Naive B cell (primary cell): ENCODE data around the gene EIF5. TPM values are rescaled to one million over a fixed set of nuclear protein-coding genes. Genes with fewer than 3 reads are reported as not detected.

Source experiments
- ATAC-seq, 2 donors: fragments of 150-1000 bp; cut with Tn5 transposase; 2 replicates each; pipeline ENCODE4 v1.10.0; 2021; ENCODE audit warnings: low read depth in 2 of 2, mild to moderate bottlenecking in 2 of 2, moderate library complexity in 2 of 2
- DNase-seq: peaks from one replicate; pipeline ENCODE4 v3.0.0; 2022
- H3K27ac Mint-ChIP-seq, 6 donors: one replicate each; pipeline ENCODE4 v1.8.0; 2020 to 2022; ENCODE audit warnings: mild to moderate bottlenecking in 6 of 6, mixed read lengths in 6 of 6, moderate library complexity in 5 of 6, inconsistent platforms in 2 of 6
- H3K27me3 Mint-ChIP-seq, 3 donors: one replicate each; pipeline ENCODE4 v1.8.0; 2021 to 2022; ENCODE audit warnings: mixed read lengths in 3 of 3, mild to moderate bottlenecking in 1 of 3
- H3K36me3 Mint-ChIP-seq, 2 donors: one replicate each; pipeline ENCODE4 v1.8.0; 2020 to 2022; ENCODE audit warnings: mixed read lengths in 2 of 2, inconsistent platforms in 1 of 2, mild to moderate bottlenecking in 1 of 2
- H3K4me1 Mint-ChIP-seq, 3 donors: one replicate each; pipeline ENCODE4 v1.8.0; 2020 to 2022; ENCODE audit warnings: mixed read lengths in 3 of 3, inconsistent platforms in 1 of 3, mild to moderate bottlenecking in 1 of 3, moderate library complexity in 1 of 3
- H3K4me3 Mint-ChIP-seq, 8 donors: one replicate each; pipeline ENCODE4 v1.8.0; 2020 to 2022; ENCODE audit warnings: mild to moderate bottlenecking in 8 of 8, mixed read lengths in 8 of 8, moderate library complexity in 8 of 8, inconsistent platforms in 2 of 8
- H3K9me3 Mint-ChIP-seq, 7 donors: one replicate each; pipeline ENCODE4 v1.8.0; 2020 to 2022; ENCODE audit warnings: mixed read lengths in 7 of 7, mild to moderate bottlenecking in 5 of 7, inconsistent platforms in 2 of 7, moderate library complexity in 1 of 7
- polyA plus RNA-seq, 6 donors: library from polyadenylated mRNA; unstranded; fragments of 300-500 nt; fragmentation: Illumina TruSeq; gene quantifications; one replicate each; pipeline ENCODE4 v1.2.3, GENCODE V29; 2021; ENCODE audit warnings: low read depth in 6 of 6

Gene EIF5
- polyA plus RNA-seq, 6 donors from 2014 or later = 419 to 531 (median 455) TPM

DNA sequence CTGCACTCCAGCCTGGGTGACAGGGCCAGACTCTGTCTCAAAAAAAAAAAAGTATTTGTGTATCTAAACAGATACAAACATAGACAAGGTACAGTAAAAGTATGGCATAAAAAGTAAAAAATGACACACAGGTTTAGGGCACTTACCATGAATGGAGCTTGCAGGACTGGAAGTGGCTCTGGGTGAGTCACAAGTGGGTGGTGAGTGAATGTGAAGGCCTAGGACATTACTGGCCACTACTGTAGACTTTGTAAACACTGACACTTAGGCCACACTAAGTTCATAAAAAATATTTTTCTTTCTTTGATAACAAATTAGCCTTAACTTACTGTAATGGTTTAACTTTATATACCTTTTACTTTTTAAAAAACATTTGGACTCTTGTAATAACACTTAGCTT is 38.0 kb upstream of the EIF5 start:
- ATAC-seq (no peak), DNase-seq (no peak)
- Mint-ChIP-seq H3K4me3 (no peak overlapping the region), H3K27ac (no peak overlapping the region), H3K27me3 (peaks cover 21 to 41% (median 25%) of the 10 kb centered on the region in 3 donors), H3K4me1 (peaks cover 4 to 9% (median 5%) of the 10 kb centered on the region in 3 donors), H3K9me3 (no peaks in the 10 kb centered on the region), H3K36me3 (no peaks in the 10 kb centered on the region)

DNA sequence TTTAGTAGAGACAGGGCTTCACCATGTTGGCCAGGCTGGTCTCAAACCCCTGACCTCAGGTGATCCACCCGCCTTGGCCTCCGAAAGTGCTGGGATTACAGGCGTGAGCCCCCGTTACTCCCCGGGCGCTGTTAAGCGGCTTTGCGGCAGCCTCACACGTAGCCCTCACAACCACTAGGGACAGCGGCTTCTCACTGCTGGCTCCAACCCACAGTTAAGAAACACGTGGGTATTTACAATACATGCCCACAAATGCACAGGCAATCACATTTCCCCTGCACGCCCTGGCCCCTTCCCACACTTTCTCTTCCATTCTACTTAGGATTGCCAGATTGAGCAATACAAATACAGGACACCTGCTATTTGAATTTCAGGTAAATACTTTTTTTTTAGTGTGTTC is 37.0 kb upstream of the EIF5 start:
- Mint-ChIP-seq H3K4me1 (peaks cover 4 to 9% (median 5%) of the 10 kb centered on the region in 3 donors), H3K27me3 (peaks cover 17 to 33% (median 18%) of the 10 kb centered on the region in 3 donors), H3K4me3 (no peak overlapping the region), H3K36me3 (no peaks in the 10 kb centered on the region), H3K9me3 (no peaks in the 10 kb centered on the region), H3K27ac (no peak overlapping the region)
- DNase-seq = no peak
- ATAC-seq = no peak

DNA sequence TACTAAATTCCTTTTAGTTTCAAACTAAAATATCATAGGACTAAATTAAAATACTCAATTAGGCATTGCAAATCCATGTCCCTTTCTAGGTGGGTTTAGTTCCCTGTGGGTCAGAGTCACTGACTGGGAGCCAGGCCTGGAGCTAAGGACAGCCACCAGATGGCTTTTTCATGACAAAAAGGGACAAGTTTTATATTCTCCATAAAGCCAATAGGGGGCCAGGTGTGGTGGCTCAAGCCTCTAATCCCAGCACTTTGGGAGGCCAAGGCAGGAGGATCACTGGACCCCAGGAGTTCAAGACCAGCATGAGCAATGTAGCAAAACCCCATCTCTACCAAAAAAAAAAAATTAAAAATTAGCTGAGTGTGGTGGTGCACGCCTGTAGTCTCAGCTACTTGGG is 35.4 kb upstream of the EIF5 start:
- no peaks in the 10 kb centered on the region for H3K36me3 Mint-ChIP-seq
- DNase-seq (no peak), ATAC-seq (no peak)
- H3K27ac Mint-ChIP-seq = no peak overlapping the region
- no peaks in the 10 kb centered on the region for H3K4me1 Mint-ChIP-seq
- no peak overlapping the region for H3K4me3 Mint-ChIP-seq
- no peaks in the 10 kb centered on the region for H3K9me3 Mint-ChIP-seq
- peaks cover 17 to 28% (median 22%) of the 10 kb centered on the region in 3 donors for H3K27me3 Mint-ChIP-seq

DNA sequence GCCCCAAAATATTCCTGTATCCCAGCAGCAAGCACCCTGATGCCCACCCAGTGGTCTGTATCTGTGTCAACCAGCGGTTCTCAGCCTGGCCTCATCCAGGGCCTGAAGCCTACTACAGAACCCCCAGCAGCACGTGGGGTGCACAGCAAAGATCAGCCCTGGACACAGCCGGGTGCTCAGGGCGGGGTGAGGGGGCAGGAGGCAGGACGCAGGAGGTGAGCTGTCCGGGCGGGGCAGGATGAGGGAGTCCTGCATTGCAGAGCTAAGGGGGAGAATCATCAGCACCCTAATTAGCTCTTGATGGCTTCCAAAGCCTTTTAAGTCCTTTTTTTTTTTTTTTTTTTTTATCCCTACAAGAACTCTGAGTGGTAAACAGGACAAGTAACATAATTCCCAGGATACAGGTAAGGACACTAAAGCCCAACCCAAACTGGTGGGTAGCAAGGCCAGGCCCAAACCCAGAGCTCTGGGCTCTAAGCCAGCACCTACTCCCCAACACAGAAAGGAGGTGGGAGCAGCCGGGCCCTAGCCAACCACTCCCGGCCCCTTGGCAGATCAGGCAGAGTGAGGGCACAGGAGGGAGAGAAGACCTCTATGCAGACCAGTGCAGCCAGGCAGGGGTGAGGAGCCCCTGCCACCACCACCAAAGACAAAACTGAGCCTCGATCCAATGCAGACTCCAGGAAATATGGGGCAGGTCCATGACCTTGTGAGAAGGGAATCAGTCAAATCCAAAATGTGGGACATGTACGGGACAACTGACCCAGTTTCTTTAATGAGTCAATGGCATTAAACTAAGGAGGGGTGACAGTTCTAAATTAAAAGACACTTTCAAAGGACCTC is 32.3 kb upstream of the EIF5 start:
- no peak overlapping the region for H3K27ac Mint-ChIP-seq
- DNase-seq (no peak), ATAC-seq (no peak)
- peaks cover 14 to 32% (median 15%) of the 10 kb centered on the region in 3 donors for H3K27me3 Mint-ChIP-seq
- no peak overlapping the region for H3K4me3 Mint-ChIP-seq
- peaks cover 0 to 8% of the 10 kb centered on the region in 2 donors for H3K36me3 Mint-ChIP-seq
- H3K4me1 Mint-ChIP-seq = no peaks in the 10 kb centered on the region
- peaks cover 0 to 10% (median 0%) of the 10 kb centered on the region in 7 donors for H3K9me3 Mint-ChIP-seq

DNA sequence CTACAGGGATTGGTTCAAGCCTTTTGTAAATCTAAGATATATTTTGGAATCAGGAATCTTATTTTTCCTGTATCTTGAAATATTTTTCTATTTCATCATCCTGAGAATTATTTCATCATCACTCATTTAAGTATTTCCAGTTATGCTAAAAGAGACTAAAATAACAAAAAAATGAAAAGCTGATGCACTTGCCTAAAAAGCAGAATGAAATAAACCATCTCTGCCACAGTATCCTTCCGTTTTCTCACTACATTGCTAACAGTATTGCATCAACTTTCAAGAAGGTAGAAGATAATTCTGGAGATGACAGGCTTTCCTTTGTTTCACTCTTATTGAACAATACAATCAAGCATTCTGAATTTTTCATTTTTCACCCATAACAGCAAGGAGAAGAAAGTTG is 31.1 kb upstream of the EIF5 start:
- peaks cover 0 to 14% (median 0%) of the 10 kb centered on the region in 7 donors for H3K9me3 Mint-ChIP-seq

DNA sequence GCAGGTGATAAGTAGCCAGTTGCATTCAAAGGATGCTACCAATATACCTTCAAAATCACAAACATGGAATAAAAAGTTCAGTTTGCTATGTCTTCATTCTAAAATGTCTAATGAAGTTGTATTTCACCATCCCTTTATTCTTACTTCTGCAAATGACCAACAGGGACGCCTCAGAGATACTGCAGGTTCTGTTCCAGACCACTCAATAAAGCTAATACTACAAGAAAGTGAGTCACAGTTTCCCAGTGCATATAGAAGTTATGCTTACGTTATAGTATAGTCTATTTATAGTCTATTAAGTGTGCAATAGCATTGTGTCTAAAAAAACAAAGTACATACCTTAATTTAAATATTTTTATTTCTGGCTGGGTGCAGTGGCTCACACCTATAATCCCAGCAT is 29.3 kb upstream of the EIF5 start:
- Mint-ChIP-seq H3K9me3 (peaks cover 0 to 14% (median 0%) of the 10 kb centered on the region in 7 donors), H3K4me1 (no peaks in the 10 kb centered on the region), H3K4me3 (no peak overlapping the region), H3K27ac (no peak overlapping the region), H3K27me3 (peaks cover 14 to 46% (median 24%) of the 10 kb centered on the region in 3 donors), H3K36me3 (peaks cover 0 to 8% of the 10 kb centered on the region in 2 donors)
- no peak for DNase-seq
- ATAC-seq = no peak

More for the DNA sequence above, 31.1 kb upstream of the EIF5 start:
- ATAC-seq (no peak), DNase-seq (no peak)
- Mint-ChIP-seq H3K27ac (no peak overlapping the region), H3K36me3 (peaks cover 0 to 8% of the 10 kb centered on the region in 2 donors), H3K27me3 (peaks cover 17 to 36% (median 22%) of the 10 kb centered on the region in 3 donors), H3K4me1 (no peaks in the 10 kb centered on the region), H3K4me3 (no peak overlapping the region)

DNA sequence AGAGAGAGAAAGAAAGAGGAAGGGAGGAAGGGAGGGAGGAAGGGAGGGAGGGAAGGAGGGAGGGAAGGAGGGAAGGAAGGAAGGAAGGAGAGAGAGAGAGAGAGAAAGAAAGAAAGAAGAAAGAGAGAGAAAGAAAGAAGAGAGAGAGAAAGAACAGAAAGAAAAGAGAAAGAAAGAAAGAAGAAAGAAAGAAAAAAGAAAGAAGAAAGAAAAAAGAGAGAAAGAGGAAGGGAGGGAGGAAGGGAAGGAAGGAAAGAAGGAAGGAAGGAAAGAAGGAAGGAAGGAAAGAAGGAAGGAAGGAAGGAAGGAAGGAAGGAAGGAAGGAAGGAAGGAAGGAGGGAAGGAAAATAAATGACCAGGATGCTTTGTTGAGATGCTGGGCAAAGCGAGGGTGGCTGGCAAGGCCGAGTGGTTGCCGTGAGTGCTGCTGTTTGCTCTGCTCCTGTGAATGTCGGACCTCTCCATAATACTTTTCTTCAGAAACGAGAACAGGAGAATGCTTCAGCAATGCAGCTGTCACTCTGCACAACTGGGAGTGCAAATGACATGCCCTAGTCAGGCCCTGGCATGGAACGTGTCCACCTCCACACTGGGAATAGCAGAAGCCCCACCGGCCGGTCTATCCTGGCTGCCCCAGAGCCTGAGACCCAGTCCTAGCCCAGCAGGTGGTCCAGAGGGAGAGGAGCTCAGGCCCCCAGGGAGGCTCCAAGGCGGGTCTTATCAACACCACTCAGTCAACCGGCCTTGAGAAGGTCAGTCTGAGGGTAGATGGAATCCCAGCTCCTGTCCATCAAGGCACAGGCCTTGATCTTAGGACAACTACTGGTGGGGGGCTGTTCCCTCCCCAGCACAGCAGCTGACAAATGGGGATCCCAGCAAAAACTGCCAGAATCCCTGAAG is 25.1 kb upstream of the EIF5 start:
- Mint-ChIP-seq H3K9me3 (peaks cover 0 to 14% (median 0%) of the 10 kb centered on the region in 7 donors), H3K27me3 (peaks cover 17 to 44% (median 25%) of the 10 kb centered on the region in 3 donors), H3K4me3 (no peak overlapping the region), H3K36me3 (peaks cover 0 to 8% of the 10 kb centered on the region in 2 donors), H3K4me1 (no peaks in the 10 kb centered on the region), H3K27ac (no peak overlapping the region)
- DNase-seq (no peak), ATAC-seq (no peak)

DNA sequence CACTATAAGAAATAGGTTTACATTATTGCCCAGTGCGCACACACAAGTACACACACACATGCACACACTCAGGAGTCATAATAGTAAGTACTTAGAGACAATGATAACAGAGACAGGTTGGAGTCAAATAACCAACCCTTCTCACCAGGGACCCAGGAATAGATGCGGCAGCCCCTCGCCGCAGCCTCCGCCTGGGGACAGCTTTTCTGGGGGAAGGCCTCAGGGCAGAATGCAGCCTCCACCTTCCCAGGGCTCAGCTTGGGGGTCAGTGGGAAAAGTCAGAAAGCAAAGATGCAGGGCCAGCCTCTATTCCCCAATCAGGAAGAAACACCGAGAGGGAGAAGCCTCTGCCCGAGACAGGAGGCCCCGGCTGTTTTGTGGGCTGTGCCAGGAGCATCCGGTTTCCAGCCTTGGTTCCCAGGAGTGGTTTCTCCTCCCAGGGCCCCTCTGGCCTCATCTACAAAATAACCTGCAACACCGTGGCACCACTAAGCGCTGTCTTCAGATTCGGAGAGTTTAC is 23.4 kb upstream of the EIF5 start:
- Mint-ChIP-seq H3K9me3 (peaks cover 0 to 11% (median 0%) of the 10 kb centered on the region in 7 donors), H3K36me3 (peaks cover 0 to 7% of the 10 kb centered on the region in 2 donors), H3K4me3 (no peak overlapping the region), H3K27me3 (peaks cover 11 to 40% (median 25%) of the 10 kb centered on the region in 3 donors), H3K4me1 (no peaks in the 10 kb centered on the region), H3K27ac (no peak overlapping the region)
- DNase-seq (no peak), ATAC-seq (no peak)

DNA sequence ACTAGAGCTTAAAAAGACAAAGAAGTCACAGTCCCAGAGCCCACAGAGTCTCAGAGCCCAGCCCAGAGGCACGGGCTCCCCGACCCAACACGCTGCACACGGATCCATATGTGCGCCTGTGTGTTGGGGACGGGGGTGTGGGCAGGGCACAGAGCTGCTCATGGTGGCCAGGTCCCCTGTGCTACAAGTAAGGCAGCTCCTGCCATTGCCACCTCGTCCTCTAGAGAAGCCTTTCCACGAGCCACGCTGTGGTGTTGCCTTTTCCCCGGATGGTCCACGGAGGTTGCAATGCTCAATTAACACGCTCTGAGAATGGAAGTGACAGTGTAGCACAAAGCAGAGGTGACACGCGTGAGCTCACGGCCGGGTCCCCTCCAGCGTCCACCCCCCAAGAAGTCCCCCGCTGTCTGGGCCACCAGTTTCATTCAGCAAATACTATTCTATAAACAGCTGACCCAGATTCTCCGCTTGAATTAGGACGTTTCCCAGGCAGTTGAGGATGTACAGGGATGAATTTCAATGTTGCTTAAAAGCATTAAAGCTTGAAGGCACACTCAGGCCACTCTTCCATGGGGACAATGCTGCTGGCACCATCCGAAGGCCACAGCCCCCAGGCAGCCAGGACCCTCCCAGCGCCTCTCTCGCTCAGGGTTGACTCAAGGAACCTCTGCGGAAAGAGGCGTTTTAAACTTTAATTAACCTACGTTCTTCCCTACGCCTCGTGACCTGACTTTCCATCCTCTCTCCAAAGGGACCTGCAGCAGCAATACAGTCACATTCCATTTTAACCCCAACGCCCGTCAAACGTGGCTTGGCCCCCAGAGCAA is 22.7 kb upstream of the EIF5 start:
- no peak overlapping the region for H3K4me3 Mint-ChIP-seq
- ATAC-seq (no peak), DNase-seq (no peak)
- H3K9me3 Mint-ChIP-seq = peaks cover 0 to 6% (median 0%) of the 10 kb centered on the region in 7 donors
- no peaks in the 10 kb centered on the region for H3K36me3 Mint-ChIP-seq
- H3K27me3 Mint-ChIP-seq = peaks cover 11 to 37% (median 26%) of the 10 kb centered on the region in 3 donors
- H3K4me1 Mint-ChIP-seq = no peaks in the 10 kb centered on the region
- H3K27ac Mint-ChIP-seq = no peak overlapping the region

DNA sequence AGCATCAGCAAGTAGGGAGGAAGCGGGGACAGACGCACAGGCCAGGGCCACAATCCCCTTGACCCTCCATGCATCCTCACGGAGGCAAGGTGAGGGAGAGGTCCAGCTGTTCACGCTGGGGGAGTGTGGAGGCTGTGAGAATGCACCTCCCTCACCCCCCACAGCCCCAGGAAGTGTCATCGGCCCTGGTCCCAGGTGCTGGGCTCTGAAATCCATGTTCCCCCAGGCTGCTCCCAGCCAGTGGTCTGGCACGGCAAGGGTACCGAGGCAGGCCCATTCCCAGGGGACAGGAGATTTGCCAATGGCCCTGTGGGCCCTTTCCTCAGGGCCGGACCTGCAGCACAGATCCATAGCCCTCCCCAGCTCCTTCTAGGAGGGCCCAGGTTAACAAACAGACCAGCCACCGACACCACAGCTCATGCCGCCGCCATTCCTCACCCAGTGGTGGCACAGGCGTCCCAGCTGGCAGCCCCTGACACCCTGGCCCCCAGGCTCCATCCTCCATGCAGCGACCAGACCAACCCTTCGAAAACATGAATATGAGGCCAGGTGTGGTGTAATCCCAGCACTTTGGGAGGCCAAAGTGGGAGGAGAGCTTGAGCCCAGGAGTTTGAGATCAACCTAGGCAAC is 21.9 kb upstream of the EIF5 start:
- DNase-seq = no peak
- Mint-ChIP-seq H3K9me3 (peaks cover 0 to 5% (median 0%) of the 10 kb centered on the region in 7 donors), H3K27ac (no peak overlapping the region), H3K4me1 (no peaks in the 10 kb centered on the region), H3K4me3 (no peak overlapping the region), H3K36me3 (no peaks in the 10 kb centered on the region), H3K27me3 (peaks cover 11 to 40% (median 33%) of the 10 kb centered on the region in 3 donors)
- ATAC-seq = no peak

DNA sequence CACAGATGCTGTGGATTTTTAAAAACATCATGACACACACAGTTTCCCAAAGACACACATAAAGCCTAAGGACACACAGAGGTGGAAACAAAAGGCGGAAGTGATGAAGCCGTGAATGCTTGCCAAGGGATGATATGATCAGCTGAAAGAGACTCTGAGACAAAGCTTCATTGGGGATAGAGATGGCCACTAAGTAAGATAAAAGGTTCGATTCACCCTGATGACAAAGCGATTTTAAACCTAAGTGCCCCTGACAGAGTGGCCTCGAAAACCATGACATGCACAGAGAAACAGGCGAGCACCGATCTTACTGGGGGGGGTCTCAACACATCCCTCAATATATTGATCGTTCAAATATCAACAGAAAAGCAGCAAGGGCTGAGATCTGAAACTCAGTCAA is 20.3 kb upstream of the EIF5 start:
- DNase-seq (no peak), ATAC-seq (no peak)
- Mint-ChIP-seq H3K36me3 (no peaks in the 10 kb centered on the region), H3K27ac (no peak overlapping the region), H3K9me3 (peaks cover 0 to 1% (median 0%) of the 10 kb centered on the region in 7 donors), H3K27me3 (peaks cover 7 to 42% (median 33%) of the 10 kb centered on the region in 3 donors), H3K4me3 (no peak overlapping the region), H3K4me1 (no peaks in the 10 kb centered on the region)

DNA sequence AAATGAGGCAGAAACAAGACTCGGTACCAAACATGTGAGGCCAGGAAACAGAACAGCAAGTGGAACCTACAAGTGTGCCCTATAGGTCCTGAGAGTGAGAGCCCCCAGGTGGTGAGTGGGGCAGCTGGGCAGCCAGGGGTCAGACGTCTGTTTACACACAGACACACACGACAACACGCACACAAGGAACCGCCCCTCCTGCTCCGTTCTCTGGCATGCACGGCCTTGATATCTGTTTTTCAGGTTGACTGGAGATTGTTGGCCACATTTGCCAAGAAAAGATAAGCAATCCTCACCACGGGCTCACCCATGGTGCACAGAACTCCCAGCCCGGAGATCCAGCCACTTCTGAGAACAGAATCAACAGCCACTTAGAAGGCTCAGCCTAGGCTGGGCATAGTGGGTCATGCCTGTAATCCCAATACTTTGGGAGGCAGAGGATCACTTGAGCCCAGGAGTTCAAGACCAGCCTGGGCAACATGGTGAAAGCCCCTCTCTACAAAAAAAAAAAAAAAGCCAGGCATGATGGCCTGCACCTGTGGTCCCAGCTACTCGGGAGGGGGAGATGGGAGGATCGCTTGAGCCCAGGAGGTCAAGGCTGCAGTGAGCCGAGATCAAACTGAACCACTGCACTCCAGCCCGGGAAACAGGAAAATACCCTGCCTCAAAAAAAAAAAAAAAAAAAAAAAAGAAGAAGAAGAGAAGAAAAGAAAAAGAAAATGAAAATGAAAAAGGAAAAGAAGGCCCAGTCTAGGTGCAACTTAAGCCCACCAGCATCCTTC is 19.4 kb upstream of the EIF5 start:
- ATAC-seq (no peak), DNase-seq (no peak)
- H3K9me3 Mint-ChIP-seq = peaks cover 0 to 1% (median 0%) of the 10 kb centered on the region in 7 donors
- H3K36me3 Mint-ChIP-seq = no peaks in the 10 kb centered on the region
- peak overlapping the region in 1 of 6 donors; percentile 2 for H3K27ac Mint-ChIP-seq
- no peak overlapping the region for H3K4me3 Mint-ChIP-seq
- peaks cover 13 to 44% (median 43%) of the 10 kb centered on the region in 3 donors for H3K27me3 Mint-ChIP-seq
- no peaks in the 10 kb centered on the region for H3K4me1 Mint-ChIP-seq
